GM12878 (cell line): Measurements from ENCODE around the gene CHRM2. TPM values are rescaled to one million over a fixed set of nuclear protein-coding genes. Genes with fewer than 3 reads are reported as not detected.

Source experiments
- ATAC-seq: fragments of 200-7000 bp; cut with Tn5 transposase; 3 replicates; pipeline ENCODE4 v1.9.1; 2020; ENCODE audit warnings: mild to moderate bottlenecking, moderate library complexity
- BruUV-seq: library from RNA; stranded (reverse); fragments of 400-500 nt; replicated peaks from 2 replicates; lab custom pipeline; 2021; lab: Mats Ljungman, UMichigan
- CTCF ChIA-PET: fragments of 300-600 bp; sonication (Branson Sonifier 250); formaldehyde crosslinking; extraction: SDS; loops from one replicate; lab custom pipeline; 2021; ENCODE audit warnings: inconsistent platforms; lab: Yijun Ruan, JAX
- POLR2A ChIA-PET: fragments of 350-600 bp; formaldehyde crosslinking; extraction: SDS; loops from one replicate; lab custom pipeline; 2021; ENCODE audit warnings: inconsistent platforms; lab: Charles Lee
- RAD21 ChIA-PET: fragments of 300-600 bp; sonication (Branson Sonifier 250); formaldehyde crosslinking; loops from one replicate; lab custom pipeline; 2023; ENCODE audit warnings: antibody characterized with exemption; ENCODE audit not compliant: unreplicated experiment; lab: Charles Lee
- SMC1A ChIA-PET: fragments of 300-600 bp; sonication (Branson Sonifier 250); formaldehyde crosslinking; loops from one replicate; lab custom pipeline; 2023; ENCODE audit not compliant: unreplicated experiment, uncharacterized antibody; lab: Charles Lee
- DNase-seq: peaks from one replicate; pipeline ENCODE4 v3.0.0-alpha.2; 2011; ENCODE audit warnings: low read depth, low spot score
- FAIRE-seq: peaks from 3 replicates; lab custom pipeline; 2011; peaks lifted over from hg19 to GRCh38; lab: Jason Lieb, UNC
- H2AFZ ChIP-seq: 2 replicates; pipeline ENCODE4 v1.6.0; 2011; ENCODE audit warnings: low read depth, low read length, control low read depth; ENCODE audit not compliant: control insufficient read depth
- H3K27ac ChIP-seq: 2 replicates; pipeline ENCODE4 v1.5.1; 2011; ENCODE audit warnings: control low read depth; ENCODE audit not compliant: control insufficient read depth, insufficient read depth
- H3K27me3 ChIP-seq, 2 experiments: replicated peaks in 1 of 2; 2 replicates each; pipeline versions ENCODE4 v1.6.0 to v1.6.1; 2011; ENCODE audit warnings: low read length in 1 of 2; ENCODE audit not compliant: control insufficient read depth in 2 of 2, insufficient read depth in 2 of 2
- H3K36me3 ChIP-seq, 2 experiments: 2 replicates each; pipeline ENCODE4 v1.5.1; 2011; ENCODE audit warnings: low read length in 1 of 2; ENCODE audit not compliant: control insufficient read depth in 2 of 2, insufficient read depth in 2 of 2
- H3K4me1 ChIP-seq: 2 replicates; pipeline ENCODE4 v1.6.1; 2011; ENCODE audit warnings: mild to moderate bottlenecking, low read length, moderate library complexity, mixed read lengths; ENCODE audit not compliant: control insufficient read depth, insufficient read depth
- H3K4me2 ChIP-seq: 2 replicates; pipeline ENCODE4 v1.6.0; 2011; ENCODE audit warnings: control low read depth; ENCODE audit not compliant: control insufficient read depth, insufficient read depth
- H3K4me3 ChIP-seq: fragments of 200-600 bp; sonication (generic); 2 replicates; pipeline ENCODE4 v1.5.1; 2016
- H3K79me2 ChIP-seq: 2 replicates; pipeline ENCODE4 v1.6.0; 2011; ENCODE audit warnings: low read length; ENCODE audit not compliant: control insufficient read depth, insufficient read depth
- H3K9ac ChIP-seq: 2 replicates; pipeline ENCODE4 v1.8.0; 2011; ENCODE audit warnings: low read length, control low read depth, mixed read lengths; ENCODE audit not compliant: control insufficient read depth, insufficient read depth
- H3K9me3 ChIP-seq: replicated peaks from 3 replicates; pipeline ENCODE4 v1.5.1; 2011; ENCODE audit warnings: mild to moderate bottlenecking, low read length; ENCODE audit not compliant: control insufficient read depth, insufficient read depth
- H4K20me1 ChIP-seq: 2 replicates; pipeline ENCODE4 v1.6.0; 2011; ENCODE audit not compliant: control insufficient read depth, insufficient read depth
- BACH1 ChIP-seq: fragments of 450-650 bp; IDR thresholded peaks from 2 replicates; pipeline ENCODE4 v1.6.1; 2017; ENCODE audit warnings: mild to moderate bottlenecking, borderline replicate concordance
- BCL11A ChIP-seq: IDR thresholded peaks from 2 replicates; pipeline ENCODE4 v1.6.1; 2011; ENCODE audit warnings: low read depth, low read length
- CBFB ChIP-seq: IDR thresholded peaks from 2 replicates; pipeline ENCODE4 v1.6.1; 2016; ENCODE audit warnings: antibody characterized with exemption, low read depth
- CBX3 ChIP-seq: fragments of 200-600 bp; sonication (generic); IDR thresholded peaks from 2 replicates; pipeline ENCODE4 v1.6.1; 2016; ENCODE audit warnings: low read depth, borderline replicate concordance
- HCFC1 ChIP-seq: fragments of 150-350 bp; IDR thresholded peaks from 2 replicates; pipeline ENCODE4 v1.6.1; 2014; ENCODE audit warnings: low read length
- RBBP5 ChIP-seq: fragments of 200-600 bp; sonication (generic); conservative IDR thresholded peaks from 2 replicates; pipeline ENCODE4 v1.6.1; 2016
- SUZ12 ChIP-seq: fragments of 200-600 bp; sonication (generic); IDR thresholded peaks from one replicate; pipeline ENCODE4 v1.6.1; 2018; ENCODE audit warnings: antibody characterized with exemption, mild to moderate bottlenecking; ENCODE audit not compliant: unreplicated experiment
- TARDBP ChIP-seq: IDR thresholded peaks from 2 replicates; pipeline ENCODE4 v1.6.1; 2016; ENCODE audit warnings: borderline replicate concordance
- TBL1XR1 ChIP-seq: IDR thresholded peaks from 2 replicates; pipeline ENCODE4 v1.6.1; 2012; ENCODE audit warnings: low read depth, low read length, improper control_type of control experiment
- USF1 ChIP-seq: IDR thresholded peaks from 2 replicates; pipeline ENCODE4 v1.6.1; 2011; ENCODE audit warnings: borderline replicate concordance, low read depth, mild to moderate bottlenecking, moderate library complexity, mixed read lengths, low read length; ENCODE audit not compliant: insufficient read depth; ENCODE audit errors: extremely low read length
- ZNF384 ChIP-seq: IDR thresholded peaks from 2 replicates; pipeline ENCODE4 v1.6.1; 2012; ENCODE audit warnings: low read depth, mild to moderate bottlenecking, low read length, improper control_type of control experiment, borderline replicate concordance
- WGBS: methylation state at CpG from one replicate; pipeline ENCODE4 v1.1.6; 2016; ENCODE audit warnings: low lambda C conversion rate; ENCODE audit not compliant: insufficient replicate concordance, insufficient coverage; ENCODE audit errors: missing lambda C conversion rate; 5-methylcytosine and 5-hydroxymethylcytosine counted together
- in situ Hi-C: fragments of 300-500 bp; cut with MboI; formaldehyde crosslinking; loops from 9 replicates; pipeline ENCODE4 v1.14.3; 2018; ENCODE audit warnings: mixed read lengths
- intact Hi-C: fragments of 100-400 bp; cut with micrococcal nuclease; formaldehyde crosslinking; loops from one replicate; pipeline ENCODE4 v1.14.2; 2022; ENCODE audit not compliant: unreplicated experiment
- polyA plus RNA-seq, 11 experiments: library from polyadenylated mRNA; depleted of rRNA in 4 of 11; unstranded in 6 of 11; stranded (reverse) in 5 of 11; fragments of >200 nt; fragmentation: Nextera tagmentation in 4 of 11; fragmentation: Illumina TruSeq in 1 of 11; extraction: Ambion mirVana in 4 of 11; extraction: Trizol in 1 of 11; gene quantifications; 1 replicate in 1 of 11; 2 replicates in 10 of 11; pipeline versions ENCODE4 v1.2.1 to v1.2.3, GENCODE V29; 2011 to 2016; ENCODE audit warnings: inconsistent platforms in 2 of 11, missing spikeins in 2 of 11, low read depth in 1 of 11
- total RNA-seq, 4 experiments: library from RNA; depleted of rRNA in 3 of 4; stranded (reverse); fragments of >200 nt in 3 of 4; fragmentation: Illumina TruSeq in 1 of 4; extraction: Trizol in 1 of 4; gene quantifications; 2 replicates each; pipeline versions ENCODE4 v1.2.1 to v1.2.3, GENCODE V29; 2013 to 2021
- TF ChIP-seq, protein P1 (sequence below): fragments of 450-650 bp; IDR thresholded peaks from 2 replicates; pipeline ENCODE4 v1.6.1; 2017; ENCODE audit warnings: low read depth, mild to moderate bottlenecking, moderate library complexity
- TF ChIP-seq, protein P2 (sequence below): fragments of 450-650 bp; IDR thresholded peaks from 2 replicates; pipeline ENCODE4 v1.6.1; 2017; ENCODE audit warnings: mild to moderate bottlenecking, moderate library complexity

Gene CHRM2
- total and polyA plus RNA-seq, 10 of the 15 experiments (the other 5 are each of a cell fraction or from before 2014, with no cell fraction given): 0.05 TPM; not detected in 9

DNA sequence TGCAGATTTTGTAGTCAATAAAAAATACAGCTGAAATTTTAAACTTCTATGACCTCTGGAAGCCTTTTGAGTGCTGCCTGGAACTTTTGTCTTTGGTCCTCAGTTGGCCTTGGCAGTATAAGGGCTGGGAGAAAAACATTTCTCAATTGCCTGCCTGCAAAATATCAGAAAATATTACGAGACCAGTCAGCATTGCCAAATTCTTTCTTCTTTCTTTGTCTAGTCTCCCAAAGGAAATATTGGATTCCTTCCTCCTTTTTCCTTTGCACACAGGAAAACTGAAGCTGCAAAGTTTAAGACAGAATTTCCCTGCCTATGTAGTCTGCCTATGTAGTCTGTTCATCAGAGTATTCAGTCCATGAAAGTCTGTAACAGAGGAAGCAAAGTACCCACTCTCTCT, 95.9 kb downstream of the CHRM2 start:
- Histone ChIP-seq H2AFZ (no peak overlapping the region), H3K9ac (no peak overlapping the region), H3K79me2 (no peaks in the 10 kb centered on the region), H3K9me3 (no peaks in the 10 kb centered on the region), H3K4me2 (no peak overlapping the region), H3K27ac (no peak overlapping the region), H3K36me3 (no peaks in the 10 kb centered on the region), H3K4me3 (no peak overlapping the region)
- FAIRE-seq (no peak), DNase-seq (no peak)
- ChIA-PET CTCF (no interaction called here), SMC1A (interaction anchor here (0.5 kb wide), 1 partner anchor 249 kb away, joined by 4 read pairs; no protein-coding TSS in a partner anchor)
- TF ChIP-seq HCFC1 (no peak), TARDBP (no peak), BACH1 (no peak), ZNF384 (no peak), SUZ12 (no peak), CBFB (no peak), USF1 (no peak), CBX3 (no peak)
- TF ChIP-seq, all 136 proteins: peak for 0
- no peaks in the 10 kb centered on the region for H3K4me1 ChIP-seq
- H4K20me1 ChIP-seq: no peaks in the 10 kb centered on the region
- POLR2A ChIA-PET: no interaction called here
- no peak for ATAC-seq
- in situ Hi-C loops: no loop called here
- H3K27me3 ChIP-seq: no peaks in the 10 kb centered on the region
- intact Hi-C loops: no loop called here
- BruUV-seq: no TSS peak
- RAD21 ChIA-PET: no interaction called here
- 0% methylated on average over 1 of the region's 1 CpG for WGBS

- no peak overlapping the region for H2AFZ ChIP-seq
- WGBS: 0% methylated on average over 1 of the region's 1 CpG
- CTCF ChIA-PET: no interaction called here
- no peaks in the 10 kb centered on the region for H3K27me3 ChIP-seq
- TF ChIP-seq TBL1XR1: no peak
- TF ChIP-seq, protein P1, sequence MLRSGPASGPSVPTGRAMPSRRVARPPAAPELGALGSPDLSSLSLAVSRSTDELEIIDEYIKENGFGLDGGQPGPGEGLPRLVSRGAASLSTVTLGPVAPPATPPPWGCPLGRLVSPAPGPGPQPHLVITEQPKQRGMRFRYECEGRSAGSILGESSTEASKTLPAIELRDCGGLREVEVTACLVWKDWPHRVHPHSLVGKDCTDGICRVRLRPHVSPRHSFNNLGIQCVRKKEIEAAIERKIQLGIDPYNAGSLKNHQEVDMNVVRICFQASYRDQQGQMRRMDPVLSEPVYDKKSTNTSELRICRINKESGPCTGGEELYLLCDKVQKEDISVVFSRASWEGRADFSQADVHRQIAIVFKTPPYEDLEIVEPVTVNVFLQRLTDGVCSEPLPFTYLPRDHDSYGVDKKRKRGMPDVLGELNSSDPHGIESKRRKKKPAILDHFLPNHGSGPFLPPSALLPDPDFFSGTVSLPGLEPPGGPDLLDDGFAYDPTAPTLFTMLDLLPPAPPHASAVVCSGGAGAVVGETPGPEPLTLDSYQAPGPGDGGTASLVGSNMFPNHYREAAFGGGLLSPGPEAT: no peak
- TF ChIP-seq BCL11A: no peak
- no peak for TF ChIP-seq SUZ12
- no peak for TF ChIP-seq RBBP5
- TF ChIP-seq, protein P2, sequence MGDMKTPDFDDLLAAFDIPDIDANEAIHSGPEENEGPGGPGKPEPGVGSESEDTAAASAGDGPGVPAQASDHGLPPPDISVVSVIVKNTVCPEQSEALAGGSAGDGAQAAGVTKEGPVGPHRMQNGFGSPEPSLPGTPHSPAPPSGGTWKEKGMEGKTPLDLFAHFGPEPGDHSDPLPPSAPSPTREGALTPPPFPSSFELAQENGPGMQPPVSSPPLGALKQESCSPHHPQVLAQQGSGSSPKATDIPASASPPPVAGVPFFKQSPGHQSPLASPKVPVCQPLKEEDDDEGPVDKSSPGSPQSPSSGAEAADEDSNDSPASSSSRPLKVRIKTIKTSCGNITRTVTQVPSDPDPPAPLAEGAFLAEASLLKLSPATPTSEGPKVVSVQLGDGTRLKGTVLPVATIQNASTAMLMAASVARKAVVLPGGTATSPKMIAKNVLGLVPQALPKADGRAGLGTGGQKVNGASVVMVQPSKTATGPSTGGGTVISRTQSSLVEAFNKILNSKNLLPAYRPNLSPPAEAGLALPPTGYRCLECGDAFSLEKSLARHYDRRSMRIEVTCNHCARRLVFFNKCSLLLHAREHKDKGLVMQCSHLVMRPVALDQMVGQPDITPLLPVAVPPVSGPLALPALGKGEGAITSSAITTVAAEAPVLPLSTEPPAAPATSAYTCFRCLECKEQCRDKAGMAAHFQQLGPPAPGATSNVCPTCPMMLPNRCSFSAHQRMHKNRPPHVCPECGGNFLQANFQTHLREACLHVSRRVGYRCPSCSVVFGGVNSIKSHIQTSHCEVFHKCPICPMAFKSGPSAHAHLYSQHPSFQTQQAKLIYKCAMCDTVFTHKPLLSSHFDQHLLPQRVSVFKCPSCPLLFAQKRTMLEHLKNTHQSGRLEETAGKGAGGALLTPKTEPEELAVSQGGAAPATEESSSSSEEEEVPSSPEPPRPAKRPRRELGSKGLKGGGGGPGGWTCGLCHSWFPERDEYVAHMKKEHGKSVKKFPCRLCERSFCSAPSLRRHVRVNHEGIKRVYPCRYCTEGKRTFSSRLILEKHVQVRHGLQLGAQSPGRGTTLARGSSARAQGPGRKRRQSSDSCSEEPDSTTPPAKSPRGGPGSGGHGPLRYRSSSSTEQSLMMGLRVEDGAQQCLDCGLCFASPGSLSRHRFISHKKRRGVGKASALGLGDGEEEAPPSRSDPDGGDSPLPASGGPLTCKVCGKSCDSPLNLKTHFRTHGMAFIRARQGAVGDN: no peak
- TF ChIP-seq, all 136 proteins: peak for 0
- Histone ChIP-seq H3K9ac (no peak overlapping the region), H3K4me1 (no peaks in the 10 kb centered on the region), H3K4me2 (no peak overlapping the region), H3K36me3 (no peaks in the 10 kb centered on the region), H3K27ac (no peak overlapping the region), H3K9me3 (no peaks in the 10 kb centered on the region), H3K79me2 (no peaks in the 10 kb centered on the region), H3K4me3 (no peak overlapping the region), H4K20me1 (no peaks in the 10 kb centered on the region)
- no peak for DNase-seq
- SMC1A ChIA-PET: no interaction called here
- POLR2A ChIA-PET: no interaction called here
- RAD21 ChIA-PET: no interaction called here
- FAIRE-seq: no peak
- no TSS peak for BruUV-seq
- ATAC-seq: no peak
- intact Hi-C loops: no loop called here
- in situ Hi-C loops: no loop called here
These were observed 98.4 kb downstream of the CHRM2 start for GRCh38 chr7:136966825-136967224.
